Measurements from ENCODE around the gene PLEKHA1.

Gene PLEKHA1

DNA sequence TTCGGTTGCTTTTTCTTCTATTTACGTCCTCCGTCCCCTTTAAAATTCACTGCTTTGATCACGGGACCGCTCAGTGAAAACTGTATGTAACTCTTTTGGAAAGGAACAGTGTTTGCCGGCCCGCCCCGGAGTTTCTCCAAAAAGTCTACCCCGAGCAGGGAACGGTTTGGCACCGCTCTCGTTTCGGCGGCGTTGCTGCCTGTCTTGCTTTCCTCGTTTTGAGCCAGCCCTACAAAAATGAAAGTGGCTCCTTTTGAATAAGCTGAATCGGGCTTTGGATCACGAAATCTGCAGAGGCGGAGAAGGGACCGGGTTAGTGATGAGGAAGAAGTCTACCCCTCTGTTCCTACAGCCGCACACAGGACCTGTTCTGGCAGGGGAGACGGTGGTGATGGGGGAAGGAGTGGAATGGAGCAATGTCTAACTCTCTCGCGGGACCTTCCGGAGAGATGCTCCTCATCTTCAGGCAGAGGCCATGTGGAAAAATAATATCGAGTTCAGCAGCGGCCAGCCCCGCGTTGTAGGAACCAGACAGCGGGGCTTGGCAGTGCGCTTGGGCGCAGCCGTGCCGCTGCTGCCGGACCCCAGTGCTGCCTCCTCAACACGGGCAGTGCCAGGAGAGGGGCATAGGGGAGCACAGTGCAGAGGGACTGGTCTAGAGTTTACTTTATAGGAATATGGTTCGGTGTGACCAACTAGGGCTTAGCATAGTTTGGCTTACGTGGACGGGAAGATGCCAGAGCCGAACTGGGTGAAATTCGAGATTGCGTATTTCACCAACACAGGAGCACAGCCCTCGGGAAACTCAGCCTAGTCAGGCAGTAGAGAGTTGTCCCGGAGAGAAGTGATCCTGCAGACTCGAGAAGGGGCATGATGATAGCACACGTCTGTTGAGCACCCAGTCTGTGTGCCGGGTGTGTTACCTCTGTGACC, 88.3 kb downstream of the PLEKHA1 start:
- DNase-seq = no peak

DNA sequence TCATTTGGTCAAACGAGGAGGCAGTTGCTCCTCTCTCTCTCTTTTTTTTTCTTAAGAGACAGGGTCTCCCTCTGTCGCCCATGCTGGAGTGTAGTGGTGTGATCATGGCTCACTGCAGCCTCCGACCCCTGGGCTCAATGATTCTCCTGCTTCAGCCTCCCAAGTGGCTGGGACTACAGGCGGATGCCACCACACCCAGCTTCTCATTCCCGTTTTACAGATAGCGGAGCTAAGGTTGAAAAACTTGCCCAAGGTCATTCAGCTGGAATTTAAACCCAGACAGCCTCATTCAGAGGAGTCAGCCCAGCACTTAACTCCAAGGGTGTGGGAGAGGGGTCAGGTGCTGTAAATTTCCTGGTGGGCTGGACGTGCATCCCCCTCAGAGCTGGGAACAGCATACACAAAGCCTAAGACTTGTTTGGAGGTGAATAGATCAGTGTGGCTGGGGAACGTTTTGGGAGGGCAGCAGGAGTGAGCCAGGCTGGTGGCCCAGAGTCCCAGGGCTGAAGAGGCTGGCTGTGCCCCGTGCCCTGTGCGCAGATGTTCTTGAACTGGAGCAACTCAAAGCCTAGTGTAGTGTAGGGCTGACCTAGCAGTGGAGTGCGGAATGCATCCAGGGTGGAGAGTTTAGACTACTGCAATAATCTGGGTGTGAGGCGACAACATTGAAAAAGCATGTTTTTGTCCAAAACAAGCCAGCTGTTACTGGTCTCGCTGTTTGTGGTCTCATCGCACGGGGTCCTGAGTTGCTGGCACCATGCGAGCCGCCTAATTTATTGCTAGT, 89.2 kb downstream of the PLEKHA1 start:
- no peak for DNase-seq

DNA sequence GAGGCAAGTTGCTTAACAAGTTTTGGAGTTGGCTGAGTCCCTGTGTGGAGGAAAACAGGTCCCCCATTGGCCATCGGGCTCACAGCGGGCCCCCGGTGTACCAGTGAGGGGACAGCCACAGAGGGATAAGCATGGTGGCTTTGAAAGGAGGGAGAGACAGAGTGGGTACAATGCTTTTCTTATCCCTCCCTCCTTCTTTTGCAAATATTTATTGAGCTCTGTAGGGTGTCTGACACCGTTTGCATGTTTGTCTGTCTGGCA, 89.7 kb downstream of the PLEKHA1 start:
- no peak for DNase-seq

DNA sequence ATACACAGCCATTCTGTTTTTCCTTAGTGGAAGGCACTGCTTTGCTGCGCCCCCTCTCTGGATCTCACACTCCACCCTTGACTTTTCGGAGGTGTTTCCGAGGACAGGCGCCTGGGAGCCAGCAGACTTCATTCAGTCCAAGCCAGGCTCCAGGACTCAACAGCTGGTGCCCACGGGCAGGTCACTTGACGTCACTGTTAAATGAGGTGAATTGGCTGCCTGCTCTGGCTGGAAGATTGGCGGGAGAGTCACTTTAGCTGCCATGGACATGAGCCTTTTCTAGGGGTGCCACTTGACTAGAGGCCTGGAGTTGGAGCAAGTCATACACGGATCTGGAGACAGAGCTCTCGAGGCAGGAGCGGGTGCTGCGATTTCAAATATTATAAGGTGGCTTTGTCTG, 90.1 kb downstream of the PLEKHA1 start:
- DNase-seq = no peak

DNA sequence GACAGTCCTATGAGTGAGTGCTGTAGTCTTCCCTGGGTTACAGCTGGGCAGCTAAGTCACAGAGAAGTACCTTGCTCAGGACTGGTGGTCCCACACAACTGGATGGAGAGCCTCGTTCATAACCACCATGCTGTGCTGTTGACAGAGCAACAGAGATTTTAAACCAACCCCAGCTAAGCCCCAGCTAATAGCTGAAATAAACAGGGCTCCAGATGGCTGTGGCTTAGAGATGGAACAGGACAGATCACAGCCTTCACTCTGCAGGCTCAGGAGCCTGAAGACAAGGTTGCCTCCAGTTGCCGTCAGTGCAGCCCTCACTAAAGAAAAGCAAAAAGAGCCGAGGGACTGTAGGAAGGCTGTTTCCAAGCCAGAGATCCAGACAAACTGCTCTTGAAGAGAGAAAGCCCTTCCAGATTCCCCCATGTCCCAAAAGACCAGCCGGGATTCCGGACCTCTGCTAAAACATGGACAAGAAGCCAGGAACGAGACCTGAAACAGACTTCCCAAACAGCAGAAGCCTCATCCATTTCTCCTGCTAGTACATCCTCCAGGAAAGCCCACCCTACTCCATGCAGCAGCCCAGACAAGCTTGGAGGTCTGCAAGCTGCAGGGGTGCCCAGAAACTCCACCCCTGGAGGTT, 91.0 kb downstream of the PLEKHA1 start:
- DNase-seq = no peak

DNA sequence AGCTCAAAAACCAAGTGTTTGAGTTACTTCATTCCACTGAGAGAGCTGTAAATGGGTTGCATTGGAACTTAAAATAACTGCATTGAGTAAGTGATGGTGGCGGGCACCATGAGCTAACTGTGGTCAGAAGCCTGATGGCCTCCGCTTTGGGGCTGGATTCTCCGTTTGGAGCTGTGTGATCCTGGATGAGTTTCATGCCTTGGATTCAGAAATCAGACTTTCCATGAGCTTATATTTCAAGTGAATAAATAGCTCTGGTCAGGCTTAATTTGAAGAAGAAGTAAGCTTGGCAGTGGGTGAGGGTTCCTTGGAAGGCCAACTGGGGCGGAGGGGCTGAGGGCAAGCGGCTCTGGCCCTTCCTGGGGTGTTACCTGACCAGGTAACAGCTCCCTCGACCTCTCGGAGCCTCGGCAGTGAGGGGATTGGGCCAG, 92.5 kb downstream of the PLEKHA1 start:
- no peak for DNase-seq

DNA sequence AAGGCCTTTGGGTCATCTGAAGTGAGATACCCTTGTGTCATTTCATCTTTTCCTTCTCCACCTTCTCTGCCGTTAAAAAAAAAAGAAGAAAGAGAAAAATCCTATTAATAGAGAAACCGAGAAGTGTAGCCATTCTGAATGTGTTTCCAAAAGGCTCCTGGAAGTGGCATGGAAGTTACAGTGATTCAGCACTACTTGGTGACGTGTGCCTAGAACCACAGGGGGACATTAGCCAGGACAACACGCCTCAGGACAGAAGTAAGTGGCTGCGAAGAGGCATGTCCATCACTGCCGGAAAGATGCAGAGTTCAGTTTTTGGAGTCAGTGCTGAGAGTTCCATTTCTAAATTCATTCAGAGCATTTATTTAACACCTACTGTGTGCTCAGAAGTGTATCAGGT, 93.2 kb downstream of the PLEKHA1 start:
- DNase-seq = no peak

DNA sequence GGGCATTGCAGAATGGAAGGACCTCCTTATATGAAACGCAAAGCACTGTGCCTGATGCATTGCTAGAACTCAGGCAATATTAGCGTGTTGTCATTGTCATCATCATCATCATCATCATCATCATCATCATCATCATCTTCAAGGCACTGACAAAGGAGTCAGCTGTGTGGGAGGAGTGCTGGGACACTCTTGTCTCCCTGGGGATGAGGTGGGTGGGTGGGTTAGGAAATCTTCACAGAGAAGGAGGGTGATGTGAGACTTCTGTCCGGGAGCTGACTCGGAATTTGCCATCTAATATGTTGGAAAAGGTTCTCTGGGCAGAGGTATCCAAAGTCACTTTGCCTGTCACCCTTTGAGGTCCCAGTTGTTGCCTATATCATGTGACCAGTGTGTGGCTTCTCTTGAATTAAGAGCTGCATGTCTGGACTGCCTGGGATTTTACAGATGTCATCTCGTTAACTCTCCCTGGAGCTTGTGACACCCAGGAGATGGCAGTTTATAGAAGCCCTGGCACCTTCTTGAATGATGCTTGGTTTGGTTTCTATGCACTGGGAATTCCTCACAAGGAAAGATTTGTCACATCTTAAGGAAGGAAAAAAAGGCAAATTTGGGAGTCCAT, 93.9 kb downstream of the PLEKHA1 start:
- DNase-seq = no peak

DNA sequence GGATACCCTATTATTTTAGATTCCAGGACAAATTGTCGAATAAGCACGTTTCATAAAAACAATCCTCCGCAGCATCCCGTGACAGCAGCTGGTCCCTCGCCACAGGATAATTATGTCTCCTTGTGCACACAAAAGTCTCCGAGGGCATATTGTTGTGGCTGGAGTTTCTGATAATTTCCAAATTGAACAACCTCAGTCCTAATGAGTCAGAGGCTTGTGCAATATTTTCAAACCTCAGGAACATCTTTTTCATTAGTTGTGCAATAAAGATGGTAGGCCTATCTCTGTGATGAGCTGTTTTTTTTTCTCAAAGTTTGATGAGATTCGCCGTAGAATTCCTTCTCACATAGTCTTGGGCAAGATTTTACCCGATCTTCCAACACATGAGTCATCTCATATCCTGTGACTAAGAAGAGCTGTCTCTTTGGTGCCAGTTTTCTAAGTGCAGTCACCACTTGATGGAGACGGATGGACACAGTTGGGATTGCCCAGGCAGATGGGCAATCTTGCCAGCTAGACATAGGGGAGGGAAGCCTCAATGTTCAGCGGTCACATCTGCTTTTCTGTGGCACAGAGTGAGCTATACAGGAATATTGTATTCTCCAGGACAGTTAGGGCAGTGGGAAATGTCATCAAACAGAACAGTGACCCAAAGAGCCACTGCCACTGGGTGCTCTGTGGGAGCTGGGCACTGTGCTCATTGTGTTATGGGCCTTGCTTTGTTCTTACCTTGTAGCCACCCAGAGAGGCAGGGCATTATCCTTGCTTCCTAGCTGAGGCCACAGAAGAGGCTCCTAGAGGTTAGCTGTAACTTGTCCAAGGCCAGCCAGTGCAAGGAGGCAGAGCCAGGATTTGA, 94.6 kb downstream of the PLEKHA1 start:
- peak; percentile 11 for DNase-seq

DNA sequence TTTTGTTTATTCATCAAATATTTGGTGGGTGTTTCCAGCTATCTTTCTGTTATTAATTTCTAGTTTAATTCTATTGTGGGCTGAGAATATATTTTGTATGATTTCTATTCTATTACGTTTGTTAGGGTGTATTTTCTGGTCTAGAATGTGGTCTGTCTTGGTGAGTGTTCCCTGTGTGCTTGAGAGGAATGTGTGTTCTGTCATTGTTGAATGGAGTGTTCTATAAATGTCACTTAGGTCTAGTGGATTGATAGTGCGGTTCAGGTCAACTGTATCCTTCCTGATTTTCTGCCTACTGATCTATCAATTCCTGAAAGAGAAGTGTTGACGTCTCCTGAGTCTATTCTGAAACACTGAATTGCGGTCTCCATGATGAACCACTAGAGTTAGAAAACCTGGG, 95.3 kb downstream of the PLEKHA1 start:
- no peak for DNase-seq

DNA sequence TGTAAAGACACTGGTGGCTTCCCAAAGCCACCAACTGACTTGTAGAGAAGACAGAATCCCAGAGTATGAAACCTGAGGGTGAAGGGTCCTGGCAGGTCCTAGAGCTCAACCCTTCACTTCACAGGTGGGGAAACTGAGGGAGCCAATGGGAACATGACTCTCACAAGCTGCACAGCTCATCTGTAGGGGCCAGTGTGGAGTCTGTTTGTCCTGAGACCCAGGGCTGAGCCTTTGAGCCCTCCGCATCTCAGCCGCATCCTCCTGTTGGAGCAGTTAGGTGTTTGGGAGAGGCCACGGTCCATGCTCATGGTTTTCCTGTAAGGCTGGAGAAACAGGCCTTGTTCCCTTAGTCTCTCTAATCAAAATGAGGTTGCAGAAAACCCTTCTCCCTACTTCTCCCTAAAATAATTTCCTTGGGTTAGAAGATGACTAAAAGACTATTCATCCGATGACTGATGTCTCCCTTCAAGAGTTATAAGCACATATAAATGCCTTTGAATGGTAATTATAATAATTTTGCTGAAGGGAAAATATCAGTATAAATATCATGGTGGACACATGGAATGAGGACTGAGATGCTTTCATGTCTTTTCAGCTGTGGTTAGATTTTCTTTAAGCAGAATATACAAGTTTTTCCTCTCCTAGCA, 97.1 kb downstream of the PLEKHA1 start:
- DNase-seq = no peak

DNA sequence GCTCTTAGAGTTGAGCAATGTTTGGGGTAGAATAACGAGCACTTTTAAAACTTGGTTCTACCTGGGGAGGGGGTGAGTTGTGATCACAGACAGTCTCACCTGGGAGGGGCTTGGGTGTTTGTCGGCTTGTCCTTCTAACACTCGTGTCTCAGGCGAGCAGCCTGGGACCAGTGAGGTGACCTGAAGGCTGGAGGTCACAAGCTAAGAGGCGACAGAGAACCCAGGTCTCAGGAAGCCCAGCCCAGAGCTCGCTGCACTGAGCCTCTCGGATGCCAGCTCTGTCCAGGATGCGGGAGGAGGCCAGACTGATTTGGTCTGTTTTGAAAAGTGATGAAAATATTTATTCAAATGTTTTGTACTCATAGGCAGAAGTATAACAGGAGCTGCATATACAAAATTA, 98.6 kb downstream of the PLEKHA1 start:
- DNase-seq = no peak

DNA sequence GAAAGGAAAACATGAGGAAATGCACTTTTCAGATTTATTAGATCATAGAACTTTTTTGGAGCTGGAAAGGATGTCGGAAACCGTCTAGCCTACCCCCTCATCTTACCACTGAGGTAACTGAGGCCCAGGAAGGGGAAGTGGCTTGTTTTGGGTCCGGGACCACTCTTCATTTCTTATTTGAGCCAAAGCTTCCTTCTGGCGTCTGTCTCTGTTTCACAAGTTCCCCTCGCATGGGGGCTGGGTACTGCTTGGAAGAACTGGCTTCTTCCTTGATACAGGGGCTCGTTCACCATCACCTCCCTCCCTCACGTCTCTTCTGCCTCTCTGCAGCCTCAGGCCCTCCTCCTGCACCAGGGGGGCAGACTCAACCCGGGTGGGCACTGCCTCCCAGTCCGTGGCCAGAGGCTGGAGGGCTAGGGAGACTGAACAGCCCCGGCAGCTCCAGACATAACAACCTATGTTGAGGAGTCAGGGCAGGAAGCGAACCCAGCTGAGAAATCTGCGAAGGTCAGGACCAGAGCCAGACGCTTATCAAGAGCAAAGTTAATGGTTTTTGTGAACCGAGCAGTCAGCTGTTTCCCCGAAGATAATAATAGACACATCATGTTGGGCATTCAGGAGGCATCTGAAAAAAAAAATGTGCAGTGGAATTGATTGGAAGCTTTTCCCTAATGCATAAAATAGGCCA, 99.8 kb downstream of the PLEKHA1 start:
- DNase-seq = peak; percentile 22

DNA sequence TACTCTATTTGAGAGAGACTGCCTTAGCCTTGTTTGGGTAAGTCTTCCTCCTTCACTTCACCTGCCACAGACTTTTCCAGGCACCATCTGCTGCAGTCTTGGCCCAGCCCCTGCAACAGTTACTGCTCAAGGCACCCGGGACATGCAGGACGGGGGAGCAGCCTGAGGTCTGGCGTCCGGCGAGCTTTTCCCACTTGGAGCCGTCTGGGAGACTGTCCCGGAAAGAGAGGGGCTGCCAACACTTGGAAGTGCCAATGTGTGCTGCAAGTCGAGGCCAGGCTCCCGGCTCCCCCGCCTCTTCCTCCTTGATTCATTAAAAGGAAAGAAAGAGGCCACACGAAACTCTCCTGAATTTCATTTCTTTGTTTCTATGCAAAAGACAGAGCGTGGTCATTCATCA, 100.6 kb downstream of the PLEKHA1 start:
- DNase-seq = no peak

DNA sequence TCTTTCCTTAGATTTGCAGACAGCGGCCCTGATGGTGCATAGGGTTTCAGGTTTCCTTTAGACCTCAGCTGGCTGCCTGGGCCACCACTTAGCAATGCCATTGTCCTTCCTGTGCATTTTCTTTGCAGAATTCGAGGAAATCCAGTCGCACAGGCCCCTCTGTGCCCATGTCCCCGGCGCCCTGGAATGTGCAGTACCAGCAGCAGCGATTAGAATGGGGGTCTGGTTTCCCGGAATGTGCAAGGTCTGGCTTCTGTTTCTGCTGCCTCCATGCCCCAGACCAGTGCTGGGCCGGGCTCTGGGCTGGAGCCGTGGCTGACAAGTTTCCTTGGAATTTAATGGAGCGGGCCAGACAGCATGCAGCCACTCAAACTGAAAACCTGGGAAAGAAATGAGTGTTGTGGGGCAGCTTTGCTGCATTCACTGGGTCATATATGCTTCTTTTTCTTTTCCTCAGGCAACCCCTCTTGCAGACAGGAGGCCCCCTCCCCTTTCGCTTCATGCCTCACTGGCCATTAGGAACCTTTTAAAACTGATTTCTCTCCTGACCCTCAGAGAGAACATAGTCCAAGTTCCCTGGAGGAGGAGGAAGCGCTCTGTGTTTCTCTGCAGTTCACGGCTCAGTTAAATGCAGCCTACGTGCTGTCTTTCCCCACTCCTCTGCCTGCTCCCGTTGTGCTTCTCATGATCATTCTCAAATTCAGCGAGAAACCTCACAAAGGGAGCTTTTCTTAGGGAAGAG, 101.3 kb downstream of the PLEKHA1 start:
- no peak for DNase-seq

DNA sequence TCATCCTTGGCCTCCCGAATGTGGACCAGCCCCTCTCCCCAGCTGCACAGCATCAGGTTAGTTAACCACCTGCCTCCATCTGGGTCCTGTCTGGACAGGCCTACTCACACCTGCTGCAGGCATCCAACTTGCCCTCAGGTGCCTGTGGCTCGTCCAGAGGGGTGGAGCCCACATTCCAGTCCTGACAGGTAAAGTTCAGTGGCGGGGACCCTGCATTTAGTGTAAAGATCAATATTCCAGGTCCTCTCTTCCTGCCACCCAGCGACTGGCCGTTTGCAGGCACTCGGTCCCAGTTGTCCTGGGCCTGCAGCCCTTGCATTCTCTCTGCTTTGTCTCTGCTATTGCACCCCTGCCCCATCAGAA, 101.8 kb downstream of the PLEKHA1 start:
- no peak for DNase-seq

DNA sequence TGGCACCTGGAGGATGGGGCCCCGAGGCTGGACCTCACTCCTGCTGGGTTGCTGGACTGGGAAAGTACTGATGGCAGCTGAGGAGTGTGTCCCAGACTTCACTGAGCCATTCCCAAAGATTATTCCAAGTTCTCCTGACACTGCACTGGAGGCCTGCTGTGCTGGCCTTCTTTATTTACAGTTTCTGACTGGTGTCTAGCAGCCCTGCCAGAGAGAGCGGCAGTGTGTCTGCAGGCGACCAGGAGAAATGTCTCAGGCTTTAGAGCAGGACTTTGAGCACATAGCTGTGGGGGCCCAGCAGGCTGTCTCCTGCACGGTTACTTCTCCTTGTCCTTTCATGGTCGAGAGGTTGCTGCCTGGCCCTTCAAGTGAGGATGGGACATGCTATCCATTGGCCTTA, 102.9 kb downstream of the PLEKHA1 start:
- DNase-seq = no peak

DNA sequence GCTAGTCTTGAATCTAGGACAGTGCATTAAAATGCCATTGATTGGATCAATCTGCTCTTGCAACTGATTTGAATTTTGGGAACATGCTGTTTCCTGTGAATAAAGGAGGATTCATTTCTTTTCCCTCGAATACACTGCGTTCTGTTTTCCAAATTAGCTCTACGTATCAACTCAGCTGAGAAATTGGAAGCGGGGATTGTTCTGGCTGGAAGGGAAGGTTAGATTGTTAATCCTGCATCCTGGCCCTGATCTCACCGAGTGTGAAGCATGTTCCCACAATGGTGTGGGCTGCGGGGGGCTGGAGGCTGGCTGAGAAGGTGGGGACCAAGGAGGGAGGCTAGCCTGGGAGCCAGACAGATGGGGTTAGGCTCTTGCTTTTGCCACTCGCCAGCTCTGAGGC, 104.5 kb downstream of the PLEKHA1 start:
- no peak for DNase-seq

DNA sequence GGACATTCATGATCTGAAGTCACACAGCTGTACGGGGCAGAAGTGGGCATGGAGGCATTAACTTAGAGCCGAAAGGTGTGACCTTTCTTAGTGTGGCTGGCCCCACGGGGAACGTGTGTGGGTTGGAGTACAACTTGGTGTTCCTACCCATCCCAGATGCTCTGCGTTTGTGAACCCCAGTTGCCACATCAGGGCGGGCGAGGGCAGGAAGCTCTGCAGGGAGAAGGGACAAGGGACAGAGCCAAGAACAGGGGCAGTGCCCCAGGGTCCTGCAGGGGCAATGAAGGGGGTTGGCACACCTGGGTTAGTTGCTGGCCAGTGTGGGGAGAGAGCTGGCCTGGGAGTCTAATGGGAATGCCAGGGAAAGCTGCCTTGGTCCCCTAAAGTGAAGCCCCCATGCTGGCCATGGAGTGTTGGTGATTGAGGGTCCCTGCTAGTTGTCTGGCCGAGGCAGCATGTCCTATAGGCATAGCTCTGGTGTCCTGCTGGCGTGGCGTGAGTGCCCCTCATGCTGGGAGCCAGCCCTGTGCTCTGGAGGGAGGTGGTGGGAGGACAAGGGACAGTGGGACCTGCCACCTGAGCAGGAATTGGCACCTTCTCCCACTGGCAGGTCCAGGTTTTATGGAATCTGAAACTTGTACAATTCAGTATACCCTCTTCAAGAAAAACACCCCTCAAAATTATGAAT, 105.8 kb downstream of the PLEKHA1 start:
- no peak for DNase-seq
